Cerebellar cortex (tissue), 1 donor: ENCODE results near the gene RAC2.
A peak's percentile ranks its signal among the peaks of the same experiment; 100 is the strongest.

ENCODE experiments used
- DNase-seq: peaks from one replicate; pipeline ENCODE4 v3.0.0-alpha.2; 2015; ENCODE audit warnings: low spot score

Gene RAC2

GRCh38 chr22:37187891-37188761 is 55.9 kb downstream of the RAC2 start, which contains the start of gene C1QTNF6:
Gene C1QTNF6, minus strand, starts transcription at chr22:37188247. Its CDS starts 34 bp downstream, at chr22:37188213.
- DNase-seq, result peak; percentile 38

GRCh38 chr22:37187552-37187890 is 56.5 kb downstream of the RAC2 start:
- no peak for DNase-seq

GRCh38 chr22:37186997-37187522 is 57.0 kb downstream of the RAC2 start:
- DNase-seq, result no peak

- DNase-seq, result peak; percentile 71
Observed at GRCh38 chr22:37186228-37186996, 57.7 kb downstream of the RAC2 start.

- DNase-seq, result no peak
Observed at GRCh38 chr22:37185646-37186227, 58.3 kb downstream of the RAC2 start.

GRCh38 chr22:37184816-37185541 is 59.1 kb downstream of the RAC2 start:
- no peak for DNase-seq

- no peak for DNase-seq
Observed at GRCh38 chr22:37184380-37184755, 59.7 kb downstream of the RAC2 start.

- DNase-seq, result no peak
Observed at GRCh38 chr22:37183432-37184379, 60.4 kb downstream of the RAC2 start.

- DNase-seq, result no peak
Observed at GRCh38 chr22:37182949-37183245, 61.2 kb downstream of the RAC2 start.

- DNase-seq, result no peak
Observed at GRCh38 chr22:37182101-37182948, 61.7 kb downstream of the RAC2 start.

GRCh38 chr22:37181681-37182080 is 62.4 kb downstream of the RAC2 start:
- no peak for DNase-seq

- DNase-seq, result no peak
Observed at GRCh38 chr22:37180531-37181231, 63.4 kb downstream of the RAC2 start.

- DNase-seq, result no peak
Observed at GRCh38 chr22:37179622-37180420, 64.2 kb downstream of the RAC2 start.

- no peak for DNase-seq
Observed at GRCh38 chr22:37179126-37179470, 65.0 kb downstream of the RAC2 start.

- DNase-seq, result peak; percentile 84
Observed at GRCh38 chr22:37178350-37179125, 65.5 kb downstream of the RAC2 start.

GRCh38 chr22:37177755-37178154 is 66.3 kb downstream of the RAC2 start:
- DNase-seq, result no peak

- no peak for DNase-seq
Observed at GRCh38 chr22:37177221-37177620, 66.8 kb downstream of the RAC2 start.
